NCI-H1105 (cell line): ENCODE measurements around the gene POLD3.
"Not testable (repeated sequence)": the region's sequence is repeated elsewhere in the genome, so short reads cannot be mapped to it uniquely, and the experiment has no call there.

Experiments used
- DNase-seq: peaks from one replicate; lab custom pipeline; 2025; lab: John Stamatoyannopoulos, UW

POLD3 gene

GRCh38 chr11:74638869-74639268 lies 46.5 kb downstream of the POLD3 start:
- no peak for DNase-seq

- no peak for DNase-seq
These were observed 47.2 kb downstream of the POLD3 start for GRCh38 chr11:74639533-74639932.

- peak; percentile 86 for DNase-seq
These were observed 48.9 kb downstream of the POLD3 start for GRCh38 chr11:74641289-74641688.

GRCh38 chr11:74641905-74642304 lies 49.5 kb downstream of the POLD3 start:
- DNase-seq: no peak

- no peak for DNase-seq
These were observed 50.5 kb downstream of the POLD3 start for GRCh38 chr11:74642912-74643311.

- no peak for DNase-seq
These were observed 51.7 kb downstream of the POLD3 start for GRCh38 chr11:74644081-74644480.

- no peak for DNase-seq
These were observed 53.8 kb downstream of the POLD3 start for GRCh38 chr11:74646215-74646614.

GRCh38 chr11:74646954-74647353 lies 54.6 kb downstream of the POLD3 start:
- DNase-seq: no peak

GRCh38 chr11:74647404-74647803 lies 55.0 kb downstream of the POLD3 start:
- no peak for DNase-seq

- DNase-seq: no peak
These were observed 55.4 kb downstream of the POLD3 start for GRCh38 chr11:74647831-74648230.

GRCh38 chr11:74648894-74649293 lies 56.5 kb downstream of the POLD3 start:
- no peak for DNase-seq

GRCh38 chr11:74650498-74650897 lies 58.1 kb downstream of the POLD3 start:
- no peak for DNase-seq

GRCh38 chr11:74654976-74655375 lies 62.6 kb downstream of the POLD3 start:
- DNase-seq: no peak

GRCh38 chr11:74659124-74659523 lies 66.7 kb downstream of the POLD3 start:
- DNase-seq: not testable (repeated sequence)

- no peak for DNase-seq
These were observed 70.2 kb downstream of the POLD3 start for GRCh38 chr11:74662487-74663103.

- no peak for DNase-seq
These were observed 70.9 kb downstream of the POLD3 start for GRCh38 chr11:74663315-74663714.

GRCh38 chr11:74669211-74670160 lies 77.1 kb downstream of the POLD3 start:
- no peak for DNase-seq

GRCh38 chr11:74670171-74670570 lies 77.8 kb downstream of the POLD3 start:
- no peak for DNase-seq

GRCh38 chr11:74671520-74672196 lies 79.3 kb downstream of the POLD3 start:
- DNase-seq: no peak

- DNase-seq: no peak
These were observed 80.1 kb downstream of the POLD3 start for GRCh38 chr11:74672332-74672955.

- DNase-seq: no peak
These were observed 80.7 kb downstream of the POLD3 start for GRCh38 chr11:74672956-74673692.
